ENCODE data around the gene ITPR3.
A peak's percentile ranks its signal among the peaks of the same experiment; 100 is the strongest.

Gene ITPR3

DNA sequence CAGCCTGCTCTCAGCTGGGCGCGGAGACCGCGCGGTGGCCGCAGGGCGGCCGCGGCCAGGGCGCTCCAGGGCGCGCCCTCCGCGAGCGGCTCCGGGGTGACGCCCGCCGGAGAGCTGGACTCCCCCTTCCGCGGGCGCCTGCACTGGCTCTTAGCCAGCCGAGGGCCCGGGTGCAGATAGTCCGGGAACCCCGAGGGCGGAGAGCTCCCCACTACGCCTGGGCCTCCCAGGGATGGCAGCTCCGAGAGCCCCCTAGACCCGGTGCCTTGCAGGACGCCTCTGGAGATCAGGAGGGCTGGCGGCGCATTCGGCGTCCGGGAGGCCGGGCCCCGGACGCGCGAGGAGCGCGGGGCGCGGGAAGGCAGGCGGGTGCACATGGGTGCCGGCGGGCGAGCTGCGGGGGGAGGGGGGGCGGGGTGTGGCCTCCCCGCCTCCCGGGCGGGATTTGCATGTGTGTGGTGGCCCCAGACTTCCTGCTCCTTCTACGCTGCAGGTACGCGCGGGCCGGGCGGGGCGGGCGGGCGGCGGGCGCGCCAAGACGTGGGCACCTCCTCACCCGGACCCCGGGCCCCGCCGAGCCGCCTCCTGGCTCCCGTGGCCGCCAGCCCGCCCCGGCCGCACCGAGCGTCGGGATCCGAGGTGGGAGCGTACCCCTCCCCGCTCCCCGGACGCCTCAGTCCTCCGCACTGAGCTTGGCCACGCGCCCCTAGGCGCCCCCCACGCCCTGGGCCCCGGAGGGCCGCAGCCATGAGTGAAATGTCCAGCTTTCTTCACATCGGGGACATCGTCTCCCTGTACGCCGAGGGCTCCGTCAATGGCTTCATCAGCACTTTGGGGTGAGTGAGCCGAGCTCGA is at the start of gene ITPR3:
TSS of gene ITPR3 (plus strand) at position 467 of the 855 bp plus-strand sequence. CDS start at position 748, 281 bp downstream.
- peak in 1 of 51 donors; percentile 5 for DNase-seq

DNA sequence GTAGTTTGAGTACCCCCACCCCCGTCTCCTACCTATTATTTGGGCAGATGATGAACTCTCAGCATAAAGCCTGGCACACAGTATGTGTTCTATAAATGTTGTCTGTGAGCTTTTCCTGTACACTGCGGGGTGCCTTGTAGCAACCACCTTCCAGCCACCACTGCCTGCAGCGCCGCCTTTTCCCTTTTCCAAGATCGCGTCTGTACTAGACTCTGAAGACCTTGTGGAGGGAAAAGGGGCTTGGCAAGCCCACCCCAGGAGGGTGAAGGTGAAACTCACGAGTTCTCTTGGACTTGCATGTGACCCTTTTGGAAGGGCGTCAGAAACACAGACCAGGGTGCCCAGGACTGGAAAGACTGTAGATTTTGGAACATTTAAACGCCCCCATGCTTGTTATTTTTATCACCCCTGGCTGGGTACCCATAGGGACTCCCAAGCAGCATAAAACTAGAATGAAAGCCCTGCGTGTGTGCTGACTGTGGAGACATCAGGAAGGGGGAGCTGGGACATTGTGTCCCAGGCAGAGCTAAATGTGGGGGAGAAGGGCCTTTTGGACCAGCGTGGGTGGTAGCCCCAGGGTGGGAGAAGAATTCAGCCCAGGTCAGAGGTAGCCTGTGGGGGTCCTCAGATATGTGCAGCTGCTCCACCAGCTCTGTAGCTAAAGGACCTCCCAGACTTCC is 49.3 kb upstream of the ITPR3 start:
- peak in 3 of 51 donors; percentile 16 to 68 (median 50) for DNase-seq

DNA sequence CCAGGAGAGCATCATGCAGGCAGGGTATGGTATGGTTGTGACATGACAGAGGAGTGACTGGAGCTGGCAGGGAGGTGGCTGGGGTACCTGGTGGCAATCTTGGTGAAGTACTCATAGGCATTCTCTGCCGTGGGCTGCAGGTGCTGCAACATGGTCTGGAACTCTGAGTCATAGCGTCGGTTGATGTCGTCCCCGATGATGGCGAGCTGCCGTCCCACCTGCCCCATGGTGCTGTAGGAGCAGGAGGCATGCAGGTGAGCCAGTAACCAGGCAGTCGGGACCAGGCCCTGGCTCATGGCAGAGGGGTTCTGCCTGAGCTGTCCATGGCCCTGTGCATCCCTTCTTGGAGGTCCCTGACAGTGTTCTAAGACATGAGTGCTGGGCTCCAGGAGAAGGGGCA is 45.9 kb upstream of the ITPR3 start:
- no peak for DNase-seq

DNA sequence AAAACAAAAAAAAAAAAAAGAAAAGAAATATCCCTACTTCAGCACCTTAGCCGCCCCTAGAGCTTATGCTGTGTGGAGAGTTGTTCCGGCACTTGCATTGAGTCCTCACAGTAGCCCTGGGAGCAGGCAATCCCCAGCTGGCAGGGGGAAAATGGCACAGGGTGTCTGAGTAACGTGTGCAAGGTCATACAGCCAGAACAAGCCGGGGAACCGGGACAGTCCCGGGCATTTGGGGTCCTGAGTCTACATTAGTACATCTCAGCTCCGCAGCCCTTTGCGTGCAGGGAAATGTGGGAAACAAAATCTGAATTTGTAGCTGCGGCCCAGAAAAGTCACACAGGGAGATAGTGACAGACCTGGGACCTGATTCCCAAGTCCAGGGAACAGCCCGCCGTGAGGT is 44.5 kb upstream of the ITPR3 start:
- no peak for DNase-seq

DNA sequence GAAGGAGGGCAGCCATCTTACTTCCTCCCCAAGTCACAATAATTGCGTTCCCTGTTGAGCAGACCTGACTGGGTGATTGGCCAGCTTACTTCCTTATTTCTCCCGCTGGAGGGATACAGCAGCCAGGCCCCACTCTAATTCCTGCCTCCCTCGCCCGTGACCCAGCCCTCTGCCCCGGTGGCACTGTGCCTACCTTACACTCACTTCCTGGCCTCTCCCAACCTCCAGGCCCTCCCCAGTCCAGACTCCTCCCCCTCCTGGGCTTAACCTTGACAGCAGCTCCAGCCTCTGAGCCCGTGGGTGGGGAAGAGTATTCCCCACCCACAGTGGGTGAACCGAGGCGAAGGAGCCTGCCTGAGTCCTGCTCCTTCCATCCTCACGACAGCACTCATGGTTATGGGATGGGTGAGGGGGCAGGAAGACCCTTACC is 44.0 kb upstream of the ITPR3 start:
- DNase-seq = peak in 2 of 51 donors; percentile 9 to 10

DNA sequence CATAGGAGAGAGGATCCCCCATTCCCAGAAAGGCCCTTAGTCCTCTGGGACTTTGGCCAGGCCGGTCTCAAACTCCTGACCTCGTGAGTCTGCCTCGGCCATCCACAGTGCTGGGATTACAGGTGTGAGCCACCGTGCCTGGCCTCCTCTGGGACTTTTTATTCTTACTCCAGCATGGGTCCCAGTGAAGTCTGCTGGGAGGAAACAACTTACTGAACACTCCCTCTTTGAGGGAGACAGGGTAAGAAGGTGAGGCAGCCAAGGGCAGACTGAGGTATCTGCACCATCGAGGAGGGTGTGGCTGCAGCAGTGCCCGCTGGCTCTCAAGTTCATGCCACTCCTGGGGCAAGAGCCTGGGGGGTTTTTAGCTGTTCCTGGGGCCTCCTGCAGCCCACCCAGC is 43.4 kb upstream of the ITPR3 start:
- DNase-seq = no peak

DNA sequence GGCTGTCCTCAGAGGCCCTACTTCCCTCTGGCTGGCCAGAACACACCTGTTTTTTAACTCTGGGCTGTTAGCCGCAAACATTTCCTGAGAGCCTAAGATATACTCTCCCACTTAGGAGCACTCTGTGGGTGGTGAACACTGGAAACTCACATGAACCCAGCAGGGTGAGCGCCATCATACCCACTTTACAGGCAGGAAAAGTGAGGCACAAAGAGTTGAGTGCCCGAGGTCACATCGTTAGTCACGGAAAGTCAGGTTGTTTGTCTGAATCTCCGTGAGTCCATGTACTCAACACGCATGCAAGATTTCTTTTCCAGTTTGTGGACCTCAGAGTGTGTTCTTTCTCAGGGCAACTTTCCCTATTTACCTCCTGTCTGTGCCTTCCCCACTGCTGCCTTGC is 43.0 kb upstream of the ITPR3 start:
- DNase-seq = no peak

DNA sequence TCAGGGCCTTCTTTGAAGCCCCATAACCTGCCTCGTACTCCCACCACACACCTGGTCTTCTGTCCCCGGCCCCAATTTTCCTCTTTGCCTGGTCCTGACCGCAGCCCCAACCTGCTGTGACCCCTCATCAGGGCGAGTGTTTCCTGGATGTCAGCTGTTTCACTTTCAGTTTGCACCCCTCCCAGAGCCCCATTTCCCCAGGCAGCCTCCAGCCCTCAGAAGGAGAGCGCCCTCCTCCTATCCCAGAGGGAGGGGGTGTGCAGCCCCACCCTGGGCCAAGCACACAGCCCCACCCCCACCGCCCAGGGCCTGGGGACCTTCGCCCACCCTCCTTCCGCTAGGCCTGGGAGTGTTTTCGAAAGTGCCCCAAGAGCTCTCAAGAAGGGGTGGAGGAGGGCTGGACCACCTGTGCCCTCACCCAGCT is 42.5 kb upstream of the ITPR3 start:
- DNase-seq = no peak

DNA sequence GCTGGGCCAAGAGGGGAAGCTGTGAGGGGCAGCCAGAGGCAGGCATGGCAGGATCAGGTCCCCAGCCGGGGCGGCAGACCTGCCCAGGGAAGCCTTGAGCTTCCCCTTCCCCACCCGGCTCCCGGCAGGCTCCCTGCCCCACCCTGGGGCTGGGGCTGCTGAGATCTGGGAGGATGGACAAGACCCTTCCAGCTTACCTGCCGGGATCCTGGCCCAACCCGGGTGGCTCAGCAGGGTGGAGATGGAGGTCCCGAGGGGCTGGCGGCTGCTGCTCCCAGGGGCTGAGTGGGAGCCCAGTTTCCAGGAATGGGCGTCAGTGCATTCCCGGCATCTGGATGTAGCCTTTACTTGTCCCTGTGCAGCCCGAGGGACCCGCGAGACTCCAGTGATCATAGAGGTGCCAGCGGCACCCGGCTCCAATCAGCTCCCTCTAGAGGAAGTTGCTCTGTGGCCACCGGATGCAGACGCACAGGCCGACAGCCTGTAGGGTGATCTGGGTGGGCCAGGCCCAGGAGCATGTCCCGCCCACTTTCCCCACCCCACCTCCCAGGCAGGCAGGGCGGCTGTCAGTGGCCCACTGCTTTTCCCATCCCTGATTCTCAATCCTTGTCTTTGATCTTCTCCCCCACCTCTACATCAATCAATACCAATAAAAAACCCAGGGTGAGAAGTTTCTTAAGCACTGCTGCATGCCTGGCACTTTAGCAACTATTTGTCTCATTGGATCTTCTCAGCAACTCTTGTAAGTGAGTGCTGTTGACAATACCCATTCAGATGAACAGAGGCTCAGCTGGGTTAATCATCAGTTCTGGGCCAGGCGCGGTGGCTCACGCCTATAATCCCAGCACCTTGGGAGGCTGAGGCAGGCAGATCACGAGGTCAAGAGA is 41.1 kb upstream of the ITPR3 start, which contains the start of gene BAK1:
TSS of gene BAK1 (minus strand) at position 449 of the 887 bp plus-strand sequence. CDS start 2,672 bp downstream, outside the sequence.
- peak; percentile 25 to 97 (median 85) for DNase-seq

DNA sequence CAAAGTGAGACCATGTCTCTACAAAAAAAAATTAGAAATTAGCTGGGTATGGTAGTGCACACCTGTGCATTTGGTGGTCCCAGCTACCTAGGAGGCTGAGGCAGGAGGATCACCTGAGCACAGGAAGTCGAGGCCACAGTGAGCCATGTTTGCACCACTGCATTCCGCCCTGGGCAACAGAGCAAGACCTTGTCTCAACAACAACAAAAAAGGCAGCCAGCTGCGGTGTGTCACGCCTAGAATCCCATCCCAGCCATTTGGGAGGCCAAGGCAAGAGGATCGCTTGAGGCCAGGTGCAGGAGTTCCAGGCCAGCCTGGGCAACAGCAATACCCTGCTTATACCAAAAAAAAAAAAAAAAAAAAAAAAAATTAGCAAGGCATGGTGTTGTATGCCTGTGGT is 39.9 kb upstream of the ITPR3 start:
- no peak for DNase-seq

DNA sequence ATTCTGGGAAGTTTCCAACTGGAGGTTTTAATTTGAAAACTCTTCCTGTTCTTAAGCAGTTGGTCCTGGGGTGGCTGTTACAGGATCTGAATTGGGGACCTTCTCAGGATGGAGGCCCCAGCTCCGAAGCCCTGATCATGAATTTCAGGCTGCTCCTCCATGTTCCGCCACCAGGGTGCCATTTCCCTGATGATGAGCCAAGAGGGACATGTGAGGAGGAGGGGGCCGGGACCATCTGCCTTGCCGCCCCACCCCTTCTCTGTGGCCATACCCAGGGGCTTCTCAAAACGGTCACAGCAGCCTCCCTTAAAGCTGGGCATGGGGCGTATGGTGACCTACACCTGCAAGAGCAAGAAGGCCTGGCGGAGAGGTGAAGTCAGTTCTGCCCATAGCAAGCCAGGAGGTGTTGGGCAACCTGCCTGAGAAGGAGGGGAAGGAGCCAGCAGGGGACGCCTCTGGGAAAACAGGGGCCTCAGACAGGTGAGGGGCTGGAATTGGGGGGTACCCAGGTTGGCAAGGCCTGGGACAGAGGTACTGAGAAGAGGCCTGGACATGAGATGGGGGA is 37.4 kb upstream of the ITPR3 start:
- no peak for DNase-seq

DNA sequence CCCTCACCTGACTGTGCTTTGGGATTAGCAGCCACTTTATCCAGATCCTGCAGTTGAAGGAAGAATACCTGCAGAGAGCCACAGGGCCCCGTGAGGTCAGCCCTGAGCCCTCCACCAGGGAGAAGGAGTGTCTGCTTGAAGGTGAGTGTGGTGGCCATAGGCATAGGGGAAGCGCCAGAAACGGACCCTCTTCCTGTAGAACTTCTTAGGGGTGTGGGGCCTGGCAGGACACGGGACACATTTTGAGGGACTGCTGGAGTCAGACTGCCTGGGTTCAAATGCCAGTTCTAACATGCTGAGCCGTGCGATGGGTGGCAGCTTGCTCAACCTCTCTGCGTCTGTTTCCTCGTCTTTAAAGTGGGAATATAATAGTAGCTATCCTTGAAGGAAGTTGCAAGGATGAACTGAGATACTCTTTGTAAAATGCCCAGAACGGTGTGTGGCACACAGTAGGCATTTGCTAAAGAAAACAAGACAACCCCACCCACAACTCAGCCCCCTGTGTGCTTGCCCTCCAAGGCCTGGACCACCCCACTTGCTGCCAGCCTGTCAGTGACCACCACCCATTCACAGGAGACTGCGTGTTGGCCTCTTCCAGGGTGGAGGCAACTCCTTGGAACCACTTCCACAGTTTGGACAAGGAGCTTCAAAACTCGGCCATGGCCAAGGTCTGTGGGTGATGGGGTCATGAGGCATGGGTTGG is 36.3 kb upstream of the ITPR3 start:
- DNase-seq = no peak

DNA sequence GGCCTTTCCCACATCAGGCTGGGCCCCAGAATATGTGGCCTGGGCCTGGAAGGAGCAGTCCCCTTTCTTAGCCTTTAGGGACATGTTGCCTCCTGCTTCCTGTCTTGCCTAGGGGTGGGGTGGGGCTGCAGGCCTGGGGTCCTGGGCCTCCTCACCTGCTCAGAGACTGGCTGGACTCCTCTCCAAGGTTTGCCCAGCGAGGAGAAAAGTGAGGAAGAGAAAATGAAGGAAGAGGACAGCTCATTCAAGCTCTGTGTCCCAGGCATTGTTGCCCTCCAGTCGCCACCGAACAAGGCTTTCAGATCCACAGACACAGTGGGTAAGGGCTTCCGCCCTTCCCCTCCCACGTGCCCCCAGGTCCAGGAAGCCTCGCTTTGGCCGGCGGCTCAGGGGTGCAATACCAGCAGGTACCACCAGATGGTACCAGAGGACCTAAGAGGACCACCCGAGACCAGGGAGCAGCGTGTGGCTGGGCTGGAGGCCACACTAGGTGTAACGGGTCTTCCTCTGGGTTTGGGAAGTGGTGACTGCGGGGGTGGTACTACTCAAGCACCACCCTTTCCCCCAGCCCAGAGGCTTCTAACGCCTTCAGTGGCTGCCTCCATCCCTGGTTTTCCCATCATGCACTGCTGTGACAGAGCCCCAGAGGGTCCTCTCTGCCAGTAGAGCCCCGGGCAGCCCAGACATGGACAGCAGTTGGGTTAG is 35.6 kb upstream of the ITPR3 start:
- DNase-seq = peak in 49 of 51 donors; percentile 8 to 84 (median 55)

DNA sequence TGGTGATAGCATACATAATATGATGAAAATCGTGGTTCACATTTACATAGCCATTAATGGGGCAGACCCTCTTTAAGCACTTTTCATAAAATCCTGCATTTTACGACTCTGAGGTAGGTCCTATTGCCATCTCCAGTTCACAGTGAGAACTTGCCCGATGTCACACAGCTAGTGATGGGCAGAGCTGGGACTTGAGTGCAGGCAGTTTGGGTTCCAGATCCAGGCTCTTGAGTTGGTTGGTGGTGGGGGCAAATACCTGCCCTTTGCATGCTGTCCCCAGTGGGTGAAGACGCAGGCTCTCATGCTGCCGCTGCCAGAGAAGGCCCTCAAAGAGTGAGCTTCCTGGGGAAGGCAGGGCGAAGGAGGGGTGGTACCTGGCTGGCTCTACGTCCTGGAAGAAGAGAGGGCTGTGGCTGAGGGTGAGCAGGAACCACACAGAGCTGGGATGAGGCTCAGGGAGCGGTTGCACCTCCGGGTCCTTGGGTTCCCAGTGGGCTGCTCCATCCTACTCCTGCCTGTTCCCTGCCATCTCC is 34.9 kb upstream of the ITPR3 start:
- no peak for DNase-seq

DNA sequence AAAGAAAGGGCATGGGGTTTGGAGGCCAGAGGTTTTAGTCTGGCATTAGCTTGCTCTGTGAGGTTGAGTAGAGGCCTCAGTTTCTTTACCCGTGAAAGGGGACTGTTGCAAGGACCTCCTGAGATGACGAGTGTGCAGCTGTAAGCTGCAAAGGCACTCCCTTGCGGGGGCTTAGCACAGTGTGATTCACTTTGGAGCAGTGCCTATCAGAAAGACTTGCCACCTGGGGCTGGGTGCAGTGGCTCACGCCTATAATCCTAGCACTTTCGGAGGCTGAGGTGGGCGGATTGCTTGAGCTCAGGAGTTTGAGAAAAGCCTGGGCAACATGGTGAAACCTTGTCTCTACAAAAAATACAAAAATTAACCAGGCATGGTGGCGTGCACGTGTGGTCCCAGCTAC is 33.6 kb upstream of the ITPR3 start:
- DNase-seq = peak in 2 of 51 donors; percentile 28 to 29

DNA sequence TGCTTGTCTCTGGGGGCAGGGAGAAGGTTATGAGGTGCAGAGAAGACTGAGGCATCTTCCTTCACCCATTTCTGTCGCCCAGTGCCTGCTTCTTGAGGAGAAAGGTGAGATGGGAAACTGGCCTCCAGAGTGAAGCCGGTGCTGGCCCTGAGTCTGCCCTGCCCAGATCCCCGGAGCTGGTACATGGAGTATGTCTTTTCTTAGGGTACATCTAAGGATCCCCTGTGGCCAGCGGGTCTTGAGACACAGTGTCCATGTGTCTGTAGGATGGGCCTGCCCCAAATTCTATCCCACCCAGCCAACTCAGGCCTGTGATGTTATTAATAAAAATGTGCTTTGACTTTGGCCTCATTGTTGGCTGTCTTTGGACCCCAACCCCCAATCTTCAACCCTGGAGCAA is 32.2 kb upstream of the ITPR3 start:
- no peak for DNase-seq

DNA sequence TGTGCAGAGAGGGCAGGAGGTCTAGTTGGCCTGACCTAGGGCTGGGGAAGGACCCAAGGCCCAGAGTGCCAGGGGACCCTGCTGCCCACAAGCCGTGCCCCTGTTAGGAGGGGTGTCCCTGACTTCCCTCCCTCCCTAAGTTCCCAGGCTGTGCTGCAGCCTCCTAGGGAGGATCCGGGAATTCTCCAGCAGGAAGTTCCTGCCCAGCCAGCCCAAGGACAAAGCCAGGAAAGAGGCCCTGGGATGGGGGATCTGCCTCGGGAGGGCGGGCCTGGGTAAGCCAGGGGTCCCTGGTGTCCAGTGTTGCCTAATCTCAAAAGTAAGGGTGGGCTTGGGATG is 31.8 kb upstream of the ITPR3 start:
- no peak for DNase-seq

DNA sequence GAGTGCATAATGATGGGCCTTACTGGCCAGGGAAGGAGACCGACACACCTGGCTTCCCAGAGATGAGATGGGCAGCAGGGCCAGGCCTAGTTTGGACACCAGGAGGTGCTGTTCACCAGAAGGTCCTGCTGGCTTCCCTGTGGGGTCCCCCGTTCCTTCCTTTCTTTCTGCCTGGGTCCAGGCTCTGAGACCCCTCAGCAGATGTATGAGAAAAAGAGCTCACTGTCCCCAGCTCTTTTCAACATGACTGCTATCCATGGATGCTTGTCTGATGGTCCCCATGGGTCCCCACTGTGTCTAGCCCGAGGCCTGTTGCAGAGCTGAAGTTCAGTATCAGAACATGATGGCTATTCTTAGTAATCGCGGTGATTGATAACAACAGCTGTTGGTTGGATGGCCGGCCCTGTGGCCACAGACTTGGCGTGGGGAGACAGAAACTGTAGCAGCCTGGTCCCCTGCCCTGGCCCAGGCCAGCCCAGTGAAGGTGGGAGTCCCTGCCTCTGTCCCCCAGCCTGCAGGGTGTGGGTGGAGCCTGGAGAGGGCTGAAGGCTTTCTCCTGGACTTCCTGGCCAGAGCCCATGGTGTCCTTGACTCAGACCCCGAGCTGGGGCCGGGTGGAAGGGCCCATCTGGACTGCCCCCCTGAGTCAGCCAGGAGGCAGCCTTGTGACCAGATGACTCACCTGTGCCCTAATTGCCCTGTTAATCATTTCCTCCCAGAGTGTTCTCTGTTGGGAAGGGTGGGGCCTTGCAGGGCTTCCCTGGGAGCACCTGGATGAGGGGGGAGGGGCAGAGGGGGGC is 31.2 kb upstream of the ITPR3 start:
- peak in 16 of 51 donors; percentile 6 to 50 (median 24) for DNase-seq
